Type B pancreatic cell (in vitro differentiated cells): Measurements from ENCODE around the gene IKBKE. TPM values are rescaled to one million over a fixed set of nuclear protein-coding genes. Genes with fewer than 3 reads are reported as not detected.

Experiments
- DNase-seq: peaks from one replicate; pipeline ENCODE4 v3.0.0; 2021; ENCODE audit warnings: mixed read lengths; ENCODE audit not compliant: unreplicated experiment; ENCODE audit errors: extremely low spot score
- H3K27ac Mint-ChIP-seq: 2 replicates; pipeline ENCODE4 v1.8.0; 2021; ENCODE audit warnings: mild to moderate bottlenecking, mixed read lengths
- H3K27me3 Mint-ChIP-seq: 2 replicates; pipeline ENCODE4 v1.8.0; 2021; ENCODE audit warnings: mixed read lengths
- H3K36me3 Mint-ChIP-seq: 2 replicates; pipeline ENCODE4 v1.8.0; 2021; ENCODE audit warnings: mixed read lengths
- H3K4me1 Mint-ChIP-seq: one replicate; pipeline ENCODE4 v1.8.0; 2021; ENCODE audit warnings: mixed read lengths; ENCODE audit not compliant: unreplicated experiment
- H3K4me3 Mint-ChIP-seq: 2 replicates; pipeline ENCODE4 v1.8.0; 2021; ENCODE audit warnings: mild to moderate bottlenecking, mixed read lengths
- H3K9me3 Mint-ChIP-seq: 2 replicates; pipeline ENCODE4 v1.8.0; 2021; ENCODE audit warnings: mixed read lengths
- CTCF ChIP-seq: fragments of 200-600 bp; sonication (generic); conservative IDR thresholded peaks from 2 replicates; pipeline ENCODE4 v1.5.0; 2021; ENCODE audit warnings: antibody characterized with exemption, mild to moderate bottlenecking
- total RNA-seq: library from RNA; stranded (reverse); gene quantifications from 2 replicates; pipeline ENCODE4 v1.2.1, GENCODE V29; 2021; ENCODE audit warnings: low replicate concordance

The IKBKE gene
- total RNA-seq, 1 donor from 2014 or later = 10.7 TPM

GRCh38 chr1:206511362-206512057 is 41.2 kb downstream of the IKBKE start:
- no peak for TF ChIP-seq CTCF
- Mint-ChIP-seq H3K27me3 (peaks cover 57% of the 10 kb centered on the region), H3K27ac (no peak overlapping the region), H3K4me3 (no peak overlapping the region), H3K4me1 (peaks cover 37% of the 10 kb centered on the region), H3K9me3 (no peaks in the 10 kb centered on the region), H3K36me3 (no peaks in the 10 kb centered on the region)
- DNase-seq = no peak

- no peak overlapping the region for H3K4me3 Mint-ChIP-seq
- peaks cover 37% of the 10 kb centered on the region for H3K4me1 Mint-ChIP-seq
- no peaks in the 10 kb centered on the region for H3K36me3 Mint-ChIP-seq
- peaks cover 51% of the 10 kb centered on the region for H3K27me3 Mint-ChIP-seq
- H3K27ac Mint-ChIP-seq = no peak overlapping the region
- TF ChIP-seq CTCF = no peak
- DNase-seq = no peak
- no peaks in the 10 kb centered on the region for H3K9me3 Mint-ChIP-seq
Observed at GRCh38 chr1:206512058-206512850, 42.0 kb downstream of the IKBKE start.

- Mint-ChIP-seq H3K27ac (no peak overlapping the region), H3K27me3 (peaks cover 50% of the 10 kb centered on the region), H3K4me3 (no peak overlapping the region), H3K36me3 (no peaks in the 10 kb centered on the region), H3K4me1 (peaks cover 37% of the 10 kb centered on the region), H3K9me3 (no peaks in the 10 kb centered on the region)
- TF ChIP-seq CTCF = no peak
- no peak for DNase-seq
Observed at GRCh38 chr1:206512851-206513180, 42.5 kb downstream of the IKBKE start.

- DNase-seq = no peak
- TF ChIP-seq CTCF = no peak
- Mint-ChIP-seq H3K4me1 (peaks cover 36% of the 10 kb centered on the region), H3K36me3 (no peaks in the 10 kb centered on the region), H3K4me3 (peak overlapping the region; percentile 20), H3K27me3 (peaks cover 43% of the 10 kb centered on the region), H3K9me3 (no peaks in the 10 kb centered on the region), H3K27ac (peak overlapping the region; percentile 89)
Observed at GRCh38 chr1:206513312-206514111, 43.2 kb downstream of the IKBKE start.

- Mint-ChIP-seq H3K4me1 (peaks cover 22% of the 10 kb centered on the region), H3K4me3 (no peak overlapping the region), H3K9me3 (no peaks in the 10 kb centered on the region), H3K27me3 (peaks cover 29% of the 10 kb centered on the region), H3K36me3 (no peaks in the 10 kb centered on the region), H3K27ac (no peak overlapping the region)
- no peak for TF ChIP-seq CTCF
- no peak for DNase-seq
Observed at GRCh38 chr1:206514813-206515387, 44.6 kb downstream of the IKBKE start.
